Measurements from ENCODE around the gene MTERF4. TPM values are rescaled to one million over a fixed set of nuclear protein-coding genes. Genes with fewer than 3 reads are reported as not detected.

The MTERF4 gene
- total RNA-seq, 2 donors from 2014 or later, result 17.1 to 17.8 TPM

Other genes starting within 250 kb of the MTERF4 start
- not detected for gene AGXT, start 233.5 kb downstream of the MTERF4 start, total RNA-seq
- not detected for gene MAB21L4, start 206.1 kb downstream of the MTERF4 start, total RNA-seq
- gene CROCC2, start 196.0 kb downstream of the MTERF4 start, total RNA-seq, result under 1 TPM in 1 of 2 donors, not detected in 1; 0.09 TPM
- 10 to 100 TPM; 39.7 to 62.7 TPM for gene SNED1, start 103.7 kb downstream of the MTERF4 start, total RNA-seq
- 1 to 10 TPM; 2.3 to 4.4 TPM for gene PASK, start 47.2 kb upstream of the MTERF4 start, total RNA-seq
- gene PPP1R7, start 48.2 kb upstream of the MTERF4 start, total RNA-seq, result 10 to 100 TPM; 49.3 to 53.0 TPM
- gene ANO7, start 86.4 kb upstream of the MTERF4 start, total RNA-seq, result under 1 TPM; 0.32 to 0.95 TPM
- 100 to 1,000 TPM; 428 to 459 TPM for gene HDLBP, start 213.4 kb upstream of the MTERF4 start, total RNA-seq
- 100 to 1,000 TPM; 395 to 423 TPM for gene SEPTIN2, start 213.6 kb upstream of the MTERF4 start, total RNA-seq